HG02884 (cell line): ENCODE data around the gene PDCD4.

ENCODE experiments used
- ATAC-seq: cut with Tn5 transposase; IDR thresholded peaks from one replicate; pipeline ENCODE4 v1.9.1; 2021; ENCODE audit warnings: mild to moderate bottlenecking, moderate library complexity; ENCODE audit not compliant: unreplicated experiment

The PDCD4 gene

DNA sequence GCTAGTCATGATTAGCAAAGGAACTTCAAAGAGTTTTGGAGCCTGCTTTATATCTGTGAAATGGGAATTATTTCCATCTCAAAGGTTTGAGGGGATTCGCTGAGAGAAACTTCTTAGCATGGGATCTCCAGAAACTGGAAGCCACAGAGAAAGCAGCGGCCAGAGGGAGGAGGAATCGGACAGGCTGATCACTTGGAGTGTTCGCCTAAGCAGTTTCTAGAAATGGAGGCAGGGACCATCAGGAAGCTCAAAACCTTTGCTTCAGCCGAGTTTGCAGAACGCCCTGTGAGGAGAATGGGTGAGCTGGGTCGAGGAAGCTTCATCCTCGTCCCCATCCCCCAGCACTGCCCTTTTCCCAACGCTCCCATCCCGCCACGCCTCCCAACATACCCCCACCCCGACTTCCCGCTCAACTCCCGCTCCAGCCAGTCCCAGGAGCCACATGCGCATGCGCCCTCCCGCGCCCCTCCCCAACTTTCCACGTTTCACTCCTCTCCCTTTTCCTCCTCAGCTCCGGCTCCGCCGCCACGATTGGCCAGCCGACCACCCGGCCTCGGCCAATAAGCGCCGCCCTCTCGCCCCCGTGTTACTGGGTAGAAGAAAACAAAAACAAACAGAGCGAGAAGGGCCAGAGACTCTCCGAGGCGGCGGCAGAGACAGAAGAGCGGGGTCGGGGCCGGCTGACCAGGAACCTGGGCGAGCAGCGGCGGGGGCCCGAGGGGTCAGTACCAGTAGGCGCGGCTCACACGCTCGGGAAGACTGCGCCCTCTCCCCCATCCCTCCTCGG, at the start of gene PDCD4:
TSS of gene PDCD4 (plus strand) at position 631 of the 787 bp plus-strand sequence. CDS start 4,100 bp downstream, outside the sequence.
- peak; percentile 61 for ATAC-seq

DNA sequence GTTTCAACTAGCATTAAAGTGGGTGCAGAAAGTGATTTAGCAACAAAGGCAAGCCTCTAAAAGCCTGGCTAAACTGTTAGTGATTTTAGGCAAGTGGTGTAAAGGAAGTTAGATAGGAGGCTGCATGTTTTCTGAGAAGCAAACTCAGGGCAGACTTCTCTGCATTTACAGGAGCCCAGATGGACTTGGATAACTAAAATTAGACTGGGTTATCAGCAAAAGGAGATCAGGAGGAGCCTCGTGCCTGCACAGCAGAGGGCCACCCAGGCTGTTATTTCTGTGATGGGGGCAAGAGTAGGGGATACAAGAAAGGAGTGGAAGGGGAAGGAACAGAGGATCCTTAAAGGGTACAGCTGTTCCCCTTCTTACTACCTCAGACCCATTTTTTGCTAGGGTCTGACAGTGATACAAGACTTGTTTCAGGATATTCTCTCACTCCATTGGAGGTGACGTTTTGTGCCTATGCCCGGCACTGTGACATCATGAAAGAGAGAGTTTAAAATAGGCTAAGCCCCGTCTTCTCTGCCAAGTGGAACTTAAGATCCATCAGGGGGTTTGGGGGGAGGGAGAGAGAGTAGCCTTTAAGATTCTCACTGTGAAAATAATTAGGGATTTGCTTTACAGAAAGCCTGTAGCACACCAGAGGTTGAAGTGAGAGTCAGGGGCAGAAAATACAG, 49.6 kb upstream of the PDCD4 start:
- ATAC-seq, result no peak

DNA sequence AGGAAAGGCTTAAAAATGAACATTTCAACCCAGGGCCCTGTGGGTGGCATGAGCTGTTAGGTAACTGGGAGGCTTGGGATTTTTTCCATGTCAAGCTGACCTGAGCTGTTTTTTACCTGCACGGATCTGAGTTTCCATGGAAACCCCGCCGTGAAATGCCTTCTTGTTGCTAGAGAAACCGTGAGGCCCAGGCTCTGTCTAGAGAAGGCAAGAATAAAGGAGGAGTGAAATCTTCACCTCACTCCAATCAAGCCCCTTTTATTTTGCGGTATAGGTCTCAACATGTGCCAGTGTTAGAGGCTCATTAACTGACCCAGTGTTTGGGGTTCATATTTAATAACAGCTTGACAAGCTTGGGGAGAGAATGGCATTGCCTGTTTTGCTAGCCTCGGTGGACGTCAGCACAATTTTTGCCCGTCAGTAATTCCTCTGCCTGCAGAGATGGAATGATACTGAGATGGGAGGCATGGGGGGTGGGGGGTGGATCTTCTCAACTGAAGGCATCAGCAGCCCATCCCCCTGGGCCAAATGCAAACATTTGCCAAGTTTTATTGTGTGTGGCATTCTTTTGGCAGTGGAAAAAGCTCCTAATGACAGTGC, 48.9 kb upstream of the PDCD4 start:
- ATAC-seq, result no peak

DNA sequence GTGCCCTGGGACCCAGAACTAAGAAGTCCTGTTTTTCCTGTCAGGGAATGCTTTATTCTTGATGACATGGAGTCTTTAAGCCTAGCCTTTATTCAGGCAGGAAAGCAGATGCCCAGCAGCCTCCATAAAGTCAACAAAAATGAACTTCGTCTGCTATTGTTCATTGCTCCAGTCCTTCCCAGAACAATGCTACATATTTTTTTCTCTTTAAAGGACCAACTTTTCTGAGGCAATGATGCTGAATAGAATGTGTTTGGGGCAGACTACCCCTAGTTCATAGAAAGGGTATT, 47.6 kb upstream of the PDCD4 start:
- ATAC-seq, result no peak

DNA sequence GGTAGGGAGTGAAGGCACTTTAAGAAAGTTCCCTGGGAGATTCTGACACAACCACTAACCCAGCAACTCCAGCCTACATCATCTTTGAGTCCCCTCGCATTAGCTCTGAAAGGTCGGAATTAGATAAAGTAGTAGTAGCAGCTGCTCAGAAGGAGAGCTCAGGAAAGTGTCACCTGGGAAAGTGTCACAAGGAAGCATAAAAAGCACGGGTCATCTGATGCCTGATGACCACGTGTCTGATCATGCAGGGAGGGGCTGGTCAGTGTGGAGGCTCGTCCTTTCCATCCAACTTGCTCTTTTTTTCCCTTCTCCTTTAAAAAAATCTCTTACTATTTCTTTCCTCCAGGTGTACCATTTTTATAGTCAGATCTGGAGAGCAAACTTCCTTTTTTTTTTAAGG, 47.1 kb upstream of the PDCD4 start:
- no peak for ATAC-seq

DNA sequence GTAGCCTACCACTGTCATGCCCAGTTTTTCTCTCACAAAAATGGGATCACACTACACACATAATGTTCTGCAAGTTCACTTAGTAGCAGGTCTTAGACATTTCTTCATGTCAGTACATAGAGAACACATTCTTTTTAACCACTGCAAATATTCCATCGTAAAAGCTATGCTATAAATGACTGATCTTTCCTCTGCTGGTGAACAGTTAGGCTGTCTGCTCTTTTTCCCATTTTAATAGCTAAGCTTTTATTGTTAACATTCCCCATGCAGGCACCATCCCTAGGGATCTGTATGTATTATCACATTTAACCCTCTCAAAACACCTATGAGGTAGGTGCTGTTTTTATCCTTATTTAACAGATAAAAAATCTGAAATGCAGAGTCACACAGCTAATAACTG, 46.2 kb upstream of the PDCD4 start:
- no peak for ATAC-seq

DNA sequence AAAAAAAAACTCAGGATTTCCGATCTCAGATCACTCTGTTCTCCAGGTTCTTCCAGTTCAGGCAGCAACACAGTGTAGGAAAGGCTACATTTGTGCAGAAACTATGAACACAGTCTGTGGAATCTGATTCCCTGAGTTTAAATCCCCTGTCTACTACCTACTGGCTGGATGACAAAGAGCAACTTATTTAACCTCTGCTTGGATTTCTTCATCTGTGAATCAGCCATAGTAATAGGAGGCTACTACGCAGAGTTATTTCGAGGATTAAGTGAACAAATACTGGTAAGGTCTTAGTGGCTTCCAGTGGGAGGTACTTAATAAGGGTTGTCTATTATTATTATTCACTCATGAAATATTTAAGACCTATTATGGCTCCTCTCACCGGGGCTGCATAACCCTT, 44.3 kb upstream of the PDCD4 start:
- no peak for ATAC-seq

DNA sequence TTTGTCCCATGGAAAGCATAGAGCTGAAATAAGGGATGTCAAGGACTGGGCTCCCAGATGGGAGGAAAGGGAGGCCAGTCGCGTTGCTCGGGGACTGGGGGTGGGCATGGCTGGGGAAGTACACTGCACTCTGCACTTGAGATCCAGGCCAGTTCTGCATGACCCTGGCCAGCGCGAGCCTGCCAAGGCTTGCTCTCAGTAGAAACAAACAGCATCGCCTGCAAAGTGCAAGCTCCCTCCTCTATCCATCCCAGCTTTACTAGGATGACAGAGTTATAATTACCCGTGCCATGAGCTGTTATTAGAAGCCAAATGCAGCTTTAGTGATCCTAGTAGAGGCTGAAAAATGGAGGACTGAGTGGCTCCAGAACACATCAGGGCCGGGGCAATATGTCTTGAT, 43.9 kb upstream of the PDCD4 start:
- ATAC-seq, result no peak

DNA sequence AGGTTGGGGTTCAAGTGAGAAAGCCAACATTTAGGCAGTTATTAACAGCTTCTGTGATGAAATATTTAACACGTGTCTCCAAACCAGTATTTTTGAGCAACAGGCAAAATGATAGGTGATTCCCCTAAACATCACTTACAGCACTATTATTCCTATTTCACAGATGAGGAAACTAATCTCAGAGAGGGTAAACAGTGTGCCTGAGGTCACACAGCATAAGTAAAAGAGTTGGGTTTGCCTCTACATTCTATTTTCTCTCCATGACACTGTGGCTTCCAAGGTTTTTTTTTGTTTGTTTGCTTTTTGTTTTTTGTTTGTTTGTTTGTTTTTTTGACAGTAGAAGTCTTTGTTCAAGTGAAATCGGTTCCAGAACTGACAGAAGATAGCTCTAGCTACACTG, 43.2 kb upstream of the PDCD4 start:
- ATAC-seq, result no peak

DNA sequence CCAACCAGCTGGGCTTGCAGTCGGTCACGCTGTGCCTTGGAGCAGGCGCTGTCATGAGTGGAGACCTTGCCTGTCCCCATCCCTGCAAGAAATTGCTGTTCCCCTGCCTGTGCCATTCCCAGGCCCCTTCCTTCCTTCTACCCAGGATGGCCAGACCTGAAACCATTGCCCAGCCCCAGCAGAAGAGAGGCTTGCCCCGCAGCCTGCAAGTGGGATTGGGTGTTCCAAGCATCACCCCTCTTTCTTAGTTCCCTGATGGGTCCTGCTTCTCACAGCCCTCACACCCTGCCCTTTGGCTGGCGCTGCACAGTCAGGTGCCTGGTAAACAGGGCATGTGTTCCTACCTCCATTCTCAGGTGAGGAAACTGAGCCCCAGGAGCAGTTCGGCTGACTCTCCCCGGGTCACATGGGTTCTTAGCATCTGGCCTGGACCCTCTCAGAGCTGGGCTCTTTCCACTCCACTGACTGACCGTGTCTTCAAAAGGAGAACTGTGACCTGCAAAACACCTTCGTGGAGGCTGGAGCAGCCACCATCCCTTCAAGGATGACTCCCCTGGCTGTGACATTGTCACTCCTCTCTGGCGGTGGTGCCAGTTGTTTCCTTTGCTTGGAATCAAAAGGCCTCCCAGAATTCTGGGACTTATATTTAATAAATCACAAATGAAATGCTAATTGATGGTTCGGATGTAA, 41.9 kb upstream of the PDCD4 start:
- no peak for ATAC-seq

DNA sequence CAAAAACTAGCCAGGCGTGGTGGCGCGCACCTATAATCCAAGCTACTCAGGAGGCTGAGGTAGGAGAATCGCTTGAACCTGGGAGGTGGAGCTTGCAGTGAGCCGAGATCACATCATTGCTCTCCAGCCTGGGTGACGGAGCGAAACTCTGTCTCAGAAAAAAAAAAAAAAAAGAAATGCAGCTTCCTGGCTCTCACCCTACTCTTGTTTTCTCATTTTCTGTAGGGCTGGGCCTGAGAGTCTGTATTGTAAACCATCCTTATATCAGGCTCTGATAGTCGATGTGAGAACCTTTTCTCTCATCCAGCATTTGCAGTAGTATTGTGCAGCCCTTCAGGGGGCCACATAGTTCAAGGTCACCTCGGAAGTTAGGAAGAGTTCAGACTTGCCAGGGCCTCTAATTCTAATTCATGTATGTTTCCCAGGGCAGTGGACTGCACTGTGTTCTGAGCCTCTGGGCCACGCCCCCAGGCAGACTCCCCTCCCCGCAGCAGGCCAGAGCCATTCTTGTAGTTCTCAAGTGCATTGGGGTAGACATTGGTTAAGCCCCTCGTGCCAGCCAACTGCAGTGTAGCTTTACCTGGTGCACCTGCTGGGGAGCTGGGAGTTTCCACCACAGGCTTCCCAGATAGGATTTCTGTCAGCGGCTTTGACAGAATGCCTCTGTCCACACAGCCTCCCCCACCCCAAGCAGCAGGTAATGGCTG, 38.3 kb upstream of the PDCD4 start:
- no peak for ATAC-seq

DNA sequence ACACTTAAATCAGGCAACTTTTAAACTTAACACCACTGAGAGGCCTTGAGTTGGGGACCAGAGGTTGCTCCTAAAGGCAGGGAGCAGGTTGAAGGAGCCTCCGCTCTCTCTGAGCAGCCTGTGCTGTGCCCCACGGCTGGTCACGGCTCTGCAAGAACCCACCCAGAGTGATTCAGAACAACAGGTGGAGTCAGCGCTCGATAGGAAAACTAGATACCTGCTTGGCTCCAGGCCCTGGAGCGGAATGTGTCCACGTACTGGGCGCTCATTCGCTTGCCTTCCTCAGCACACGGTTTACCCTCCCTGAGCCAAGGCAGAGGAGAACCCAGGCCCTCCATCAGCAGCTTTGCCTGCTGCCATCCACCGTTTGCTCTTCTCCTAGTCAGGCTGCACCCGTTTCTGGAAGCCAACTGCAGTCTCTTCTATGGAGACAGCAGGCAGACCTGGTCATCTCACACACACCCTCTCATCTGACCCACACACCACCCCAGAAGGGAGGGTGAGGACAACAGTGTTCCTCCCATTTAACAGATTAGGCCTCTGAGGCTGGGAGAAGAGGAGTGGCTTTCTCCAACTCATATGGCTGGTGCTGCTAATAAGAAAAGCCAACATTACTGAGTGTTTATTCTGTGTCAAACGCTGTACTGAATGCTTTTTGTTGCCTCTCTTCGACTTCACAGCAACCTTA, 37.6 kb upstream of the PDCD4 start:
- ATAC-seq, result no peak

DNA sequence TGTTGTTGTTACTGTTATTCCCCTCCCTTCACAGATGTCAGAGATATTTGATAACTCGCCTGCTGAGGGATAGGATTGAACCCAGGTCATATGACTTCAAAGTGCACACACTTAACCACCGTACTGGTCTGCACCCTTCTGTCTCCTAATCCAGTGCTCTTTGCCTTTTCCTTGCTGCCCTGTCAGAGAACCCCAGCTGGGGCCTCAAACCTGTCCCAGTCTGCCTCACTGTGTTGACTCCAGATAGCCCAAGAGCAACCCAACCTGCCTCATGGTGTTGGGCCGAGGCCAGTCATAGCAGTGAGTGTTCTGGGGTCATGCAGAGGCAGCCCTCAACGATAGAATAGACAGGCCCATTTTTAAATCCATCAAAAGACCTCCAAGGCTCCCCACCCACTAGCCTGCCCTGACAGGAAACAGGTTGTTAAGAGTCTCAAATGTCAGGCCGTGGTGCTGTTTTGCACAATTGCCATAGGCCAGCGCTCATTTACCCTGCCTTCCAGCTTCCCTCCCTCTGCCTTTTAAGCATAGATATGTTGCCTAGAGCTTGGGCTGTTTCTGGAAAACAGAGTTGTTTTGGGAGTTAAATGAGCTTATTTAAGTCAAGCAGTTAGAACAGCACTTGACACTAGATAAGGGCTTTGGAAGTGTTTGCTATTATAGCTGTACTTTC, 37.0 kb upstream of the PDCD4 start:
- no peak for ATAC-seq

DNA sequence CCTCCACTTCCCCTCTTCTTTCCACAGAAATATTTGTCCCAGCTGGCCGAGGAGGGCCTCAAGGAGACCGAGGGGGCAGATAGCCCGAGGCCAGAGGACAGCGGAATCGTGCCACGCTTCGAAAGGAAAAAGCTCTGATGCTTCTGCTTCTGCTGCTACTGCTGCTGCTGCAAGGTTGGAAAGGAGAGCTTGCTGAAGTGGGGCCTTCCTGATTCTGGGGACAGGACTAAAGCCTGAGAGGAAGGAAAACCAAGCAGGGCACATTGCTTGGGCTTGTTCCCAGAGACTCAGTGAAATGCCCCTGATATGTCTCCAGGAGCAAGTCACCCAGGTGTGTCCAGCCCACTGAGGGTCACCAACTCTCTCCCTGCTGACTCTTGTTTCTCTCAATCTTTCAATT, 35.9 kb upstream of the PDCD4 start:
- no peak for ATAC-seq

DNA sequence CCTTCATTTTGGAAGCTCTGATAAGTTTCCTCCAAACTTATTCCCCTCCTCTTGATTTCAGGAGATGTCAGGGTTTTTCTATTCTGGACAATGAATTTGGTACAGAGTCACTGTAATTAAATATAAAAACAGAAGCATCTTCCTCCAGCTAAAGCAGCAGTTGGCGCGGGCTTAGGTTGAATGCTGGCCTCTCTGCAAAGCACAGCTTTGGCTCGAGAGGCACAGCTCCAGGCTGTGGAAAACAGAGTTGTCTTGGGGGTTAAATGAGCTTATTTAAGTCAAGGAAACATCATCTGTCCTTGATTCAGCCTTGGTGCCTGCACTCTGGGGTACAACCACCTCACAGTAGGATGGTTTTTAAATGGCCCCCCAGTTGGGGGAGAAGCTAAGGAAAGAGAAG, 35.0 kb upstream of the PDCD4 start:
- no peak for ATAC-seq

DNA sequence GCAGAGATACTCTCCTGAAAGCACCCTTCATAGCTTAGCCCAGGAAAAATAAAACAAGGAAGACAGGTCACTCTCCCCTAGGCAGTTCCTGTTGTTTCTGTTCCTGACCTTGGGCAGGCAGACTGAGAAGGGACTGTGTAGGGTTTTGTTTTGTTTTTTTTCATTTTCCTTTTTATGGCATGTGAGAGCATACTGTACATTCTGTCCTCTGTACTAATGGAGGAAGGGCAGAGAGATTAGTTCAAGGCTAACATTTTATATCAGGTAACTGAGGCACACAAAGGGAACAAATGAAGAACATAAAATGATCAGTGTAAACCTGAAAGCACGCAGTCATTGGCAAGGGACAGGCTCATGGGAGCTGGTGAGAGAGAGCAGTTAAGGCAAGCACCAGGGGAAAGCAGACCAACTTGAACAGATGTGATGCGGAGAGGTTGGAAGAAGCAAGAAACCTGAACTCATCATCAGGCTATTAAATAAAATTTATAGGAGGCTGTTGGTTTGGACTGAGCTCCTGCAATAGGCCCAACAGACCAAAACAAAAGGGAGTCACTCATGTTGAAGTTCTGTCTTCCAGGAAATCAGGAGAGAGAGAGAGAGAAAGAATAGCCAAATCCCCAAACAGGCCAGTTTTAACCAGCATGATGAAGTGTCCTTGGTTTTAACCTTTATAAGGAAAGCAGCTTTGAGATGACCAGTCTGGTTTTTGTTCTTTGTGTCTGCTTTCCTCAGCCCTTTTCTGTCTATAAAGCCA, 34.1 kb upstream of the PDCD4 start:
- ATAC-seq, result no peak

DNA sequence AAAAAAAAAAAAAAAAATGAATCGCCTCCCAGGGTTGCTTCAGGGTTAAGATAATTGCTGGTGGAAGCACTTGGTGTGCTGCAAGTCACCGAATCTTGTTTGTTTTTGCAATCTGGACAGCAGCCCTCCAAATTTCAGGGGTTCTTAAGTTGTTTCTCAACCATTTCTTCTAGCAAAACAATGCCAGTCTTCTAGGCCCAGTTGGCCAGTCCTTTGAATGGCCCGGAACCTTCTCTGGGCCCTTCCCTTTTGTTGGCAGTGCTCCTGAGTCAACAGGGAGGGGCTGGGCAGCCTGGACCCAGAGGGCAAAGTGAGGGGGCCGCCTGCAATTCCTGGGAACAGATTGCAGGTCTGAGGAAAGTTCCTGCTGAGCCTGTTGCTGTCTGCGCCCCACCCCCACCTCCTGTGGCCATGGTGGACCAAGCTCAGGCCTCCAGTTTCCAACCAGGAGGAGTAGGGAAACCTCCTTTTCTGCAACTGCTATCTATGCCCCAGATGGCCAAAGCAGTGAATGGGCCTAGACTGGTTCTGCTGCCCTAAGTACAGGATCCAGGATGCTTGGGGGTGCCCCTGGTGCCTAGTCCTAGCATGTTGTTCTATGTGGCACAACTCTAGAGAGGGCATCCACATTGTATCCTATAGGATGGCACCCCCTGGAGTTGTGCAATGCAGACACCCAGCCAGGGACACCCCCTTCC, 31.4 kb upstream of the PDCD4 start:
- ATAC-seq, result no peak

DNA sequence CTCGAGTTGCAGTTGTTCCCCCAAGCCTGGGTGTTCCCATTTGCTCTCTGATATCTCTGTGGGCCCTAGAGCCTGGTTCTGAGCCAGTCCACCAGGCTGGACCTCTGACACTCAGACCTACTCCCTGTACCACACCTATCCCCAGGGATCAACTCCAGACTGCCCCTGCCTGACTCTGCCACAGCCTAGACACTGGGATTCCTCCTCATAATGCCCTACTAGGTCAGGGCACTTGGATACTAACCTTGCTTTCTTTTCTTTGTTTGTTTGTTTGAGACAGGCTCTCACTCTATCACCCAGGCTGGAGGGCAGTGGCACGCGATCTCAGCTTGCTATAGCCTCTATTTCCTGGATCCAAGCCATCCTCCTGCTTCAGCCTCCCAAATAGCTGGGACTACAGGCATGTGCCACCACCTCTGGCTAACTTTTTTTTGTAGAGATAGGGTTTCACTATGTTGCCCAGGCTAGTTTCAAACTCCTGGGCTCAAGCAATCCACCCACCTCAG, 30.8 kb upstream of the PDCD4 start:
- no peak for ATAC-seq
